ENCODE data around the gene B3GAT3.

The B3GAT3 gene

DNA sequence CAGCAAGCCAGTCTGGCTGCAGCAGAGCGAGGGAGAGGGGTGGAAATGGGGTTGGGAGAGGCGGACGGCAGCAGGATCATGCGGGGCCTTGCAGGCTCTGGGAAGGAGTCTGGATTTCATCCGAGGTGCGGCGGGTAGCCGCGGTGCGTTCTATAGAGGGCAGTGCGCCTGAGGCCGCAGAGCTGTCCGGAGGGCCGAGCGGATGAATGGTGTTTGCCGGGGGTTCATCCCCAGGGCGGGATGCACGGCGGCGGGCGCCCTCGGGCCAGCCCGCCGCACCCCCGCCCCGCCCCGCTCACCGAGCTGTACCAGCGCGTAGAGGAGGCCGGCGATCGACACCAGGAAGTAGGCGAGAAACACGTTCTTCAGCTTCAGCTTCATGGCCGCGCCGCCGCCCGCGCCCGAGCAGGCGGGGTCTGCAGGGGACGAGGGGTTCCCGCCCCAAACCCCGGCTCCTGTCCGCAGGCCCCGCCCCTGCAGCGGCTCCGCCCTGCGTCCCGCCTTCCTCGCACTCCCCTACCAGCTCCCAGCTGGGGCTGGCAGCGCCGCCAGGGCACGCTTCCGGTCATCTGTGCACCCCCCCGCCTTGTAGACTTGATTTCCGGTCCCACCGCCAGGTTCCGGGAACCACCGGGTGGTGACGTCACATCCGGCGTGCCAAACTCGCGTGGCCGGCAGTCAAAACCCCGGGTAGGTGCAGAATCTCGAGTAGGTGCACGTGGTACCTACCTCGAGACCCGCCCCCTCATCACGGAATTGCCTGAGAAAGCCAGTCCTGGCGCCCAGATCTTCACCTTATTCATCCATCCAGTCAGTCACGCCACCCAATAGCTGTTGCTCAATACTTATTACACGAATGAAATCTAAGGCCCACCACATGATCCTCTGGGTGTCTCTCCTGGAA, at the start of gene B3GAT3:
B3GAT3 (minus strand) TSS at position 420 of the 904 bp plus-strand sequence; CDS start at position 381, 39 bp downstream.
- H3K4me3 ChIP-seq = peak within 1 kb of the TSS; percentile 68 to 89 (median 79)
- peaks cover 0 to 10% (median 0%) of the 10 kb centered on the region in 11 experiments; a peak in 2 of 22 replicates for H4K20me1 ChIP-seq
- peaks cover 24 to 54% (median 35%) of the 10 kb centered on the region in 11 experiments for H3K36me3 ChIP-seq
- peak in 9 of 11 experiments; percentile 13 to 81 (median 58); a peak in 9 of 22 replicates for TF ChIP-seq Cebpa-rat (IDR thresholded peaks at IDR 0.05)
- H3K4me2 ChIP-seq = peak within 1 kb of the TSS; percentile 76 to 98 (median 93)
- peak within 1 kb of the TSS; percentile 79 to 95 (median 86) for H3K9ac ChIP-seq
- H3K27ac ChIP-seq = peak within 1 kb of the TSS; percentile 61 to 92 (median 85)
- H3K27me3 ChIP-seq = no peaks in the 10 kb centered on the region
- no peaks in the 10 kb centered on the region for H3K9me3 ChIP-seq (replicated peaks in 1 of 11)
- peaks cover 52 to 68% (median 62%) of the 10 kb centered on the region in 10 experiments for H3K4me1 ChIP-seq

DNA sequence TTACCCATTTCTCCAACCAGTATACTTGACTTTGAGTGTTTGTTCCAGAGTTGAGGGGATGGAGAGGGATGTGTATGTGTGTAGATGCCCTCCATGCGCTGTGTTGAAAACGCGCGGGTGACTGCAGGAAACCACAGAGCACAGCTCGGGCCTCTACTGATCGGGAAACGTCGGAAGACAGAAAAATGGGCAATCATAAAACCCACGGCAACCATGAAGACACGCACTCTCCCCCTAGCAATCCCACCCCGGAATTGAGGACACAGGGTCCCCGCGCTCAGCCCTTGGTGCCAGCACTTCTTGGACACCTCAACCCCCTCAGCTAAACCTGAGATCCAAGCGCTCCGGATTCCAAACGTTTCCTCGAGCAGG, 49.4 kb upstream of the B3GAT3 start:
- no peak for TF ChIP-seq Cebpa-rat (IDR thresholded peaks at IDR 0.05)
- Histone ChIP-seq H3K9ac (peak overlapping the region; percentile 85 to 96 (median 91)), H3K36me3 (peaks cover 49 to 67% (median 53%) of the 10 kb centered on the region in 11 experiments), H3K27ac (peak overlapping the region; percentile 72 to 95 (median 89)), H3K9me3 (replicated peaks in 1 of 11) (no peaks in the 10 kb centered on the region), H3K27me3 (no peaks in the 10 kb centered on the region), H3K4me1 (peaks cover 56 to 76% (median 69%) of the 10 kb centered on the region in 10 experiments), H3K4me3 (peak overlapping the region; percentile 63 to 89 (median 84)), H3K4me2 (peak overlapping the region; percentile 85 to 100 (median 93)), H4K20me1 (peaks cover 0 to 59% (median 20%) of the 10 kb centered on the region in 11 experiments; a peak in 19 of 22 replicates)

- peaks cover 60 to 75% (median 69%) of the 10 kb centered on the region in 10 experiments for H3K4me1 ChIP-seq
- H3K9me3 ChIP-seq (replicated peaks in 1 of 11) = no peaks in the 10 kb centered on the region
- H3K4me2 ChIP-seq = peak overlapping the region; percentile 85 to 100 (median 93)
- H3K36me3 ChIP-seq = peaks cover 33 to 55% (median 39%) of the 10 kb centered on the region in 11 experiments
- H3K27me3 ChIP-seq = no peaks in the 10 kb centered on the region
- H3K27ac ChIP-seq = peak overlapping the region in 8 of 11 experiments; percentile 72 to 95 (median 90); a peak in 8 of 22 replicates
- TF ChIP-seq Cebpa-rat (IDR thresholded peaks at IDR 0.05) = no peak
- peak overlapping the region; percentile 19 to 96 (median 88); a peak in 18 of 22 replicates for H3K9ac ChIP-seq
- H3K4me3 ChIP-seq = peak overlapping the region in 4 of 10 experiments; percentile 76 to 88 (median 80); a peak in 3 of 20 replicates
- peaks cover 0 to 56% (median 25%) of the 10 kb centered on the region in 11 experiments; a peak in 19 of 22 replicates for H4K20me1 ChIP-seq
Measured at GRCh38 chr11:62669420-62670161, 47.8 kb upstream of the B3GAT3 start.

DNA sequence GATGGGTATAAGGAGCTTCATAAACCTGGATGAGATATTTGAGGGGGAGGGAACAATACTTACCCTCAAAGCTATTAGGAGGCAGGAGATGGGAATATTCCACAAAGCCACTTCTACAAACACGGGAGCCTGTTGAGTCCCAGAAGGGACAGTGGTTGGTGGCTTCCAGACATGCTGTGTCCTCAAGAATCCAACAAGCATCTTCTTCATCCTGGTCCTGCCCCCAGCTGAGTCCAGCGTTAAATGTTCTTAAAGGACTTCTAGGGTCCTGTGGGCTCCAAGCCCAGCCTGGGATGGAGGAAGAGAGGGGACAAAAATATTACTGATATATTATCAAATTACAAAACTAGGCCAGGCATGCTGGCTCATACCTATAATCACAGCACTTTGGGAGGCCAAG, 45.7 kb upstream of the B3GAT3 start:
- H3K4me2 ChIP-seq = peak overlapping the region; percentile 96 to 100 (median 98)
- TF ChIP-seq Cebpa-rat (IDR thresholded peaks at IDR 0.05) = no peak
- H3K4me1 ChIP-seq = peaks cover 50 to 70% (median 68%) of the 10 kb centered on the region in 10 experiments
- no peaks in the 10 kb centered on the region for H3K27me3 ChIP-seq
- peak overlapping the region; percentile 68 to 94 (median 83); a peak in 17 of 20 replicates for H3K4me3 ChIP-seq
- peaks cover 0 to 57% (median 27%) of the 10 kb centered on the region in 11 experiments; a peak in 19 of 22 replicates for H4K20me1 ChIP-seq
- peak overlapping the region; percentile 36 to 98 (median 90); a peak in 20 of 22 replicates for H3K9ac ChIP-seq
- H3K9me3 ChIP-seq (replicated peaks in 1 of 11) = no peaks in the 10 kb centered on the region
- H3K27ac ChIP-seq = peak overlapping the region in 8 of 11 experiments; percentile 20 to 94 (median 86); a peak in 9 of 22 replicates
- peaks cover 23 to 44% (median 35%) of the 10 kb centered on the region in 11 experiments for H3K36me3 ChIP-seq

- no peak for TF ChIP-seq Cebpa-rat (IDR thresholded peaks at IDR 0.05)
- H3K4me1 ChIP-seq = peaks cover 45 to 70% (median 68%) of the 10 kb centered on the region in 10 experiments
- H3K4me3 ChIP-seq = peak overlapping the region; percentile 68 to 94 (median 83)
- peak overlapping the region; percentile 63 to 94 (median 87); a peak in 21 of 22 replicates for H3K27ac ChIP-seq
- H3K36me3 ChIP-seq = peaks cover 28 to 54% (median 45%) of the 10 kb centered on the region in 11 experiments
- peaks cover 0 to 60% (median 27%) of the 10 kb centered on the region in 11 experiments; a peak in 19 of 22 replicates for H4K20me1 ChIP-seq
- H3K9me3 ChIP-seq (replicated peaks in 1 of 11) = no peaks in the 10 kb centered on the region
- no peaks in the 10 kb centered on the region for H3K27me3 ChIP-seq
- peak overlapping the region; percentile 83 to 98 (median 90) for H3K9ac ChIP-seq
- H3K4me2 ChIP-seq = peak overlapping the region; percentile 96 to 100 (median 98)
Measured at GRCh38 chr11:62666259-62666926, 44.6 kb upstream of the B3GAT3 start.

DNA sequence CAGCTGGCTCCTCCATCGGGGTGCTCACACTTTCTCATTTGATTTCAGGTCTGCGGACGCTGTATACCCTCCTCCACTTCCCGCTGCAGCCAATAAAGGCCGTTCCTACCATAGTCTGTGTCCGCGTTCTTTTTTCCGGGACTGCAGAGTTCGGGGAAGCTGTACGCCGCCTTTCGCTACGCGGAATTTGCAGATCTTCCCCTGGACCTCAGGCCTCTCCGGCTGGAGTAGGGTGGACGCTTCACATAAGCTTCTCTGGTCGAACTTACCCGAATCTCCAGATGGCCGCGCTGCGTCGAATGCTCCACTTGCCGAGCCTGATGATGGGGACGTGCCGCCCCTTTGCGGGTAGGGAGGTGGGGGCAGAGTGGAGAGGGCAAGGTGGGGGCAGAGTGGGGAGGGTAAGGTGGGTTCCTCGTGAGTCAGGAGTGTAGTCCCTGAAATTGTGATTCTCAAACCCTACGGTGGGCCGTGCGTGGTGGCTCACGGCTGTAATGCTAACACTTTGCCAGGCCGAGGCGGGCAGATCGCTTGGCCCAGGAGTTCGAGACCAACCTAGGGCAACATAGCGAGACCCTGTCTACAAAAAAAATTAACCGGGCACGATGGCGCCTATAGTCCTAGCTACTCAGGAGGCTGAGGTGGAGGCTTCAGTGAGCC, 43.9 kb upstream of the B3GAT3 start:
- peak overlapping the region; percentile 96 to 100 (median 98) for H3K4me2 ChIP-seq
- H3K9me3 ChIP-seq (replicated peaks in 1 of 11) = no peaks in the 10 kb centered on the region
- peak overlapping the region; percentile 83 to 98 (median 90) for H3K9ac ChIP-seq
- peak overlapping the region; percentile 68 to 94 (median 83) for H3K4me3 ChIP-seq
- H4K20me1 ChIP-seq = peaks cover 0 to 58% (median 27%) of the 10 kb centered on the region in 11 experiments; a peak in 19 of 22 replicates
- no peak for TF ChIP-seq Cebpa-rat (IDR thresholded peaks at IDR 0.05)
- peak overlapping the region; percentile 63 to 94 (median 87); a peak in 21 of 22 replicates for H3K27ac ChIP-seq
- peaks cover 28 to 61% (median 50%) of the 10 kb centered on the region in 11 experiments for H3K36me3 ChIP-seq
- no peaks in the 10 kb centered on the region for H3K27me3 ChIP-seq
- H3K4me1 ChIP-seq = peaks cover 42 to 68% (median 65%) of the 10 kb centered on the region in 10 experiments

GRCh38 chr11:62665075-62665598, 43.4 kb upstream of the B3GAT3 start, which contains the start of the genes C11orf98 and CSKMT:
Gene C11orf98, minus strand, starts transcription at chr11:62665210. Its CDS starts 41 bp downstream, at chr11:62665169.
Gene CSKMT, plus strand, starts transcription at chr11:62665312. Its CDS starts 568 bp downstream, at chr11:62665880.
- peak within 1 kb of the TSS; percentile 96 to 100 (median 98) for H3K4me2 ChIP-seq
- no peaks in the 10 kb centered on the region for H3K9me3 ChIP-seq (replicated peaks in 1 of 11)
- peaks cover 28 to 66% (median 54%) of the 10 kb centered on the region in 11 experiments for H3K36me3 ChIP-seq
- H3K4me3 ChIP-seq = peak within 1 kb of the TSS; percentile 68 to 94 (median 83)
- H3K4me1 ChIP-seq = peaks cover 36 to 62% (median 59%) of the 10 kb centered on the region in 10 experiments
- peaks cover 0 to 52% (median 27%) of the 10 kb centered on the region in 11 experiments; a peak in 19 of 22 replicates for H4K20me1 ChIP-seq
- H3K9ac ChIP-seq = peak within 1 kb of the TSS; percentile 83 to 98 (median 90)
- H3K27ac ChIP-seq = peak within 1 kb of the TSS; percentile 63 to 94 (median 87)
- TF ChIP-seq Cebpa-rat (IDR thresholded peaks at IDR 0.05) = no peak
- no peaks in the 10 kb centered on the region for H3K27me3 ChIP-seq
